ENCODE measurements around the gene KCTD5.
"Not testable (repeated sequence)": the region's sequence is repeated elsewhere in the genome, so short reads cannot be mapped to it uniquely, and the experiment has no call there.

KCTD5 gene

GRCh38 chr16:2696601-2697250 lies 14.4 kb downstream of the KCTD5 start:
- not testable (repeated sequence) for DNase-seq

- no peak for DNase-seq
Measured at GRCh38 chr16:2697401-2697948, 15.2 kb downstream of the KCTD5 start.

- DNase-seq = no peak
Measured at GRCh38 chr16:2698103-2698870, 16.0 kb downstream of the KCTD5 start.

GRCh38 chr16:2698965-2699750 lies 16.8 kb downstream of the KCTD5 start:
- DNase-seq = no peak

GRCh38 chr16:2699791-2700600 lies 17.7 kb downstream of the KCTD5 start:
- DNase-seq = no peak

- DNase-seq = no peak
Measured at GRCh38 chr16:2700786-2701185, 18.5 kb downstream of the KCTD5 start.

GRCh38 chr16:2701272-2701671 lies 18.9 kb downstream of the KCTD5 start:
- no peak for DNase-seq

- no peak for DNase-seq
Measured at GRCh38 chr16:2701713-2702437, 19.6 kb downstream of the KCTD5 start.

GRCh38 chr16:2702438-2702825 lies 20.1 kb downstream of the KCTD5 start:
- DNase-seq = no peak

- DNase-seq = no peak
Measured at GRCh38 chr16:2702871-2703745, 20.8 kb downstream of the KCTD5 start.

GRCh38 chr16:2704166-2704982 lies 22.1 kb downstream of the KCTD5 start:
- no peak for DNase-seq

GRCh38 chr16:2704983-2705275 lies 22.6 kb downstream of the KCTD5 start:
- no peak for DNase-seq

- DNase-seq = no peak
Measured at GRCh38 chr16:2705351-2705750, 23.0 kb downstream of the KCTD5 start.

- no peak for DNase-seq
Measured at GRCh38 chr16:2706085-2706484, 23.8 kb downstream of the KCTD5 start.

- no peak for DNase-seq
Measured at GRCh38 chr16:2706611-2707311, 24.4 kb downstream of the KCTD5 start.

- no peak for DNase-seq
Measured at GRCh38 chr16:2707368-2708289, 25.3 kb downstream of the KCTD5 start.

GRCh38 chr16:2708290-2708639 lies 25.9 kb downstream of the KCTD5 start:
- DNase-seq = no peak
